HT-29 (cell line): ENCODE results near the gene GATA5. TPM values are rescaled to one million over a fixed set of nuclear protein-coding genes. Genes with fewer than 3 reads are reported as not detected.
"Not testable (repeated sequence)": the region's sequence is repeated elsewhere in the genome, so short reads cannot be mapped to it uniquely, and the experiment has no call there.

ENCODE experiments used
- DNase-seq: peaks from one replicate; pipeline ENCODE4 v3.0.0-alpha.2; 2015; ENCODE audit warnings: low spot score
- total RNA-seq: library from RNA; depleted of rRNA; stranded (reverse); fragments of >200 nt; shearing (Covaris generic); gene quantifications from 2 replicates; pipeline ENCODE4 v1.2.3, GENCODE V29; 2014

GATA5 gene
- total RNA-seq, 1 experiment from 2014 or later: 0.05 TPM

DNA sequence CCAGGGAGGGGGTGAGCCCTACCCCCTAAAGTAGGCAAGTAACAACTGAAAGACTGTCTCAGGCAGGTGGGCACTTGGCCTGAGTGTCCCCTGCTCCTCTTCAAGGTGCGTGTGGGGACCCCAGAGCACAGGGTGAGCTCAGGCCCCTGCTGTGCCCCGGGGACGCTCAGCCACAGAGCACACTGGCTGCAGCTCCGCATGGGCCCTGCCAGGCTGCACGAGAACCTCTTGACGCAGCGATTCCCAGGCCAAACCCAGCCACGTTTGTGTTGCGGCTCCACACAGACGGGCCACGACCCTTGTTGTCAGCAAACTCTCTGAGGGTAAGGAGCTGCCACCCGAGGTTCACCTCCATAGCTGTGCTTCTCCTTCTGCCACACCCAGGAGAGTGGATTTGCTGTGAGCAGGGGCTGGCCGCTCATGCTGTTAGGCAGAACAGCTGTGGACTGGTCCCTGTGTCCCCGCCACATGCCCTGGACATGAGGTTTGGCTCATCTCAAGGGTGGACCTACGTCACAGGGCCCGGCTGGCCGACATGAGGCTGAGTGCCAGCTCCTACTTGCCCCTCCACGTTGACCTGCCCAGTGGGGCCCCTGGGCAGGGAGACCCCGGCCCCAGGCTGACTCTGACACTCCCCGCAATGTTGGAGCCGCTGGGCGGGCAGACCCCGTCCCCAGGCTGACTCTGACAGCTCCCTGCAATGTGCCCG, 29.7 kb upstream of the GATA5 start:
- no peak for DNase-seq

GRCh38 chr20:62504323-62504722, 28.5 kb upstream of the GATA5 start:
- no peak for DNase-seq

- DNase-seq: no peak
These were observed 27.8 kb upstream of the GATA5 start for GRCh38 chr20:62503401-62504178.

DNA sequence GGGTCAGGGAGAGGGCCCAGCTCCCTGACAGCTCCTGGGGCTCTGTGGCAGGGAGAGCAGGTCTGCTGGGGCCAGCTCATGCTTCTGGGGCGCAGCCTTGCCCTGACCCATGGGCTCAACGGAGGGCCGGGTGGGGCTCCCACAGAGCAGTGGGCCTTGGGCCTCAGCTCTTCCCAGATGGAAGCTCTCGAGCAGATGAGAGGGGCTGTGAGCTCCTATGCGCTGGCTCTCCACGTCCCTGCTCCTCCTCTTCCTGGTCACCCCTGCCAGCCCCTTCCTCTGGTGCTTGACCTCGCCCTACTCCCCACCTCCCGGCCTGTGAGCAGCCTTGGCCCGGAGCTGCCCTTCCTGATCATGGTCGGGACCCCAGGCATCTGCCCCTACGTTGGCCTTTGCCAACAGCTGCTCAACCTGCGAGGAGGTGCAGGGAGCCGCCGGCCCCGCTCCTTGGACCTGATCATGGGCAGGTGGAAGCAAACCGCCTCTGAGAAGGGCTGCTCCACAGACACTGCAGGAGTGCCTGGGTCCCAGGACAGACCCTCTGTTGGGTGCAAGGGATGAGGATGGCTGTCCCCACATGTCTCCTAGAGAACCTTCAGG, 26.8 kb upstream of the GATA5 start:
- DNase-seq: no peak

DNA sequence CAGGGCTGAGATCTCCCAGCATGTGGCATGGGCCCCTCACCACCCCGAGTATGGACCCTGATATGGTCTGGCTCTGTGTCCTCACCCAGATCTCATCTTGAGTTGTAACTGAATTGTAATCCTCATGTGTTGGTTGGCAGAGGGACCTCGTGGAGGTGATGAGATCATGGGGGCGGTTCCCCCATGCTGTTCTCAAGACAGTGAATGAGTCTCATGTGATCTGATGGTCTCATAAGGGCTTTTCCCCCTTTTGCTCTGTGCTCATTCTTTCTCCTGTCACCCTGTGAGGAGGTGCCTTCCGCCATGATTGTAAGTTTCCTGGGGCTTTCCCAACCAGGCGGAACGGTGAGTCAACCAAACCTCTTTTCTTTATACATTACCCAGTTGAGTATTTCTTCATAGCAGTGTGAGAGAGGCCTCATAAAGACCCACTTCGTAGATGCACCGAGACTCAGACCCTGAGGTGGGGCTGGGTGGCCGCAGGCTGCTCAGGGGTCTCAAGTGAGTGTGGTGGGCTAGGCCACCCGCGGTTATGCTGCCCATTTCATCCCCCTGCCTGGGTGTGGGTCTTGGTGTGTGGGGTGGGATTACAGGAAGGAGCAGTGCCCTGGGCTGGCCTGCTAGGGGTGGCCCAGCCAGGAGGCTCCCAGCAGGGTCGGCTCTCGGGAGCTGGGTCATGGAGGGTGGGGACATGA, 26.2 kb upstream of the GATA5 start:
- DNase-seq: no peak

- peak; percentile 82 for DNase-seq
These were observed 24.6 kb upstream of the GATA5 start for GRCh38 chr20:62500237-62500864.

DNA sequence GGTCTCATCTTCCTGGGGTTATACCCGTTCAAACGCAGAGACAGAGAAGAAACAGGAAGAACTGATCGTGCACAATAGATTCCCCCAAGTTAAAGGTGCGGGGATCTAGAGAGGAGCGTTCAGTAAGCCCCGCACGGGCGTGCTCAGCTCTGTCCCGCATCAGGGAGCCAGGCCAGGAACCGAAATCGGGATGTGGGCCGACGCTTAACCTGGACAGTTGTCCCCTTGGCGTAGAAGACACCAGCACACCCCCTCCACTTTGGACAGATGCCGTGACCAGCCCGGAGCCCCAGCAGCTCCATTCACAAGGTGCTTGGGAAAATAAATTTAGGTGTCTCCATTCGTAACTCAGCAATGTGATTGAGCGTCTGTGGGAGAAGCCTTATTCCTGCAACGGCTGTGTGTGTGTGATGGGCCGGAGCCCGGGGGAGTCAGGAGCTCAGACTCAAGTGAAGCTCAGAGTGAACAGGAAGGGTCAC, 24.0 kb upstream of the GATA5 start:
- DNase-seq: peak; percentile 10

- DNase-seq: peak; percentile 0
These were observed 23.1 kb upstream of the GATA5 start for GRCh38 chr20:62498874-62499273.

DNA sequence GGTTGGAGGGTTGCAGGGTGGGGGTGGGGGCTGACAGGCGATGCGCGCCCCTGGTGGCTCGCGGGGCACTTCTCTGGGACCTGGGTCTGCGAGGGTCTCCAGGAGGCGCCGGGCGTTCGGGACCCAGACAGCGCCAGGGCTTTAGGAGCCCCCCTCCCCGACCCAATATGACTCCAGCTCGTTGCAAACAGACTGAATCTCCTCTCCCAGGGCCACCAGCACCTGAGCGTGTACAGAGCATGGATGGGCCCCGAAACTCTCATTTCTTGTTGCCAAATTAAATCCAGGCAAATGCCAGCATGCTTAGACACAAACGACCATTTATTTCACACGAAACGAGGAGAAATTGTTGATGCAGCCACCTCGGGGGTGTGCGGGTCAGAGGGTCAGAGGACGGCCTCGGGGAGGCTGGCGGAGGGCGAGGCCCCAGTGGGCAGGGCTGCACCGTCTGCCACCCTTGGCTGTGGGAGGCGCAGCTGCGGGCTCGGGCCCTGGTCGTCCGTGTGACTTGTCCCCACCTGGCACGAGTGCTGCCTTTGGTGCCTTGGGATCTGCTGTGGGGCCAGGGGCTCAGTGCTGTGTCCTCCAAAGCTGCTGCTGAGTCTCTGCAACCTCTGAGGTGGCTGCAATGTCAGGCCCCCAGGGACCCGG, 20.9 kb upstream of the GATA5 start:
- DNase-seq: peak; percentile 52

GRCh38 chr20:62495749-62496567, 20.2 kb upstream of the GATA5 start:
- peak; percentile 2 for DNase-seq

DNA sequence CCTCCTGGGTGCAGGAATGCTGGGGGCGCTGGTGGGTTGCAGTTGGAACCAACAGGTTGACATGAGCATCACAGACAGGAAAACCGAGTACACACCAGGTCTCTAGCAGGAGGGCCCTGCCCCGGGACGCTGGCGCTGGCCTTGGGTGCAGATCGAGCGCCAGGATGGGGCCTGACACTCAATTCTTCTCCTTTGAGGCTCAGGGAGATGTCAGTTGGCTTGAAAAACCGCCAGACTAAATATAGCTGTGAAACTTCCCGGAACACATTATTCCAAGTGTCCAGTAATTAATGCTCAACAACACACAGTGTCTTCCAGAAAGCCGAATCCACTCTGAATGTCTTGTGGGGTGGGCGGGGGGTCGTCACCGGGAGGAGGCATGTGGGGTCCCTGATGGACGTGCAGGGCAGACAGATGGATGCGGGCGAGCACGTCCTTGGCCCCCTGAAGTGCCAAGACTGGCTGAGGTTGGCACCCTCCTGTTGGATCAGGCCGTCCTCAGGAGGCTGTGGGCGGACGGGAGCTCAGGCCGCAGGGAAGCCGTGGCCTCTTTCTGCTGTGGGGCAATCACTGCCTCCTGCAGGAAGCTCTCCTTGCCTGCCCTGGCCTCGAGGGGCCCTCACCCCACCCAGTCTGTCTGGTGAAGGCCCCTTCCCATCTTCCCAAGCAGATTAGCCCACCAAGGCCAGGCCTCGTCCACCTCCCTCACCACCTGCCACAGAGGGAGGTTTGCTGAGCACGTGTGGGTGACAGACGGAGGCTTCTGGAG, 19.4 kb upstream of the GATA5 start:
- DNase-seq: peak; percentile 0

GRCh38 chr20:62494537-62494936, 18.7 kb upstream of the GATA5 start:
- no peak for DNase-seq

GRCh38 chr20:62493886-62494285, 18.1 kb upstream of the GATA5 start:
- no peak for DNase-seq

DNA sequence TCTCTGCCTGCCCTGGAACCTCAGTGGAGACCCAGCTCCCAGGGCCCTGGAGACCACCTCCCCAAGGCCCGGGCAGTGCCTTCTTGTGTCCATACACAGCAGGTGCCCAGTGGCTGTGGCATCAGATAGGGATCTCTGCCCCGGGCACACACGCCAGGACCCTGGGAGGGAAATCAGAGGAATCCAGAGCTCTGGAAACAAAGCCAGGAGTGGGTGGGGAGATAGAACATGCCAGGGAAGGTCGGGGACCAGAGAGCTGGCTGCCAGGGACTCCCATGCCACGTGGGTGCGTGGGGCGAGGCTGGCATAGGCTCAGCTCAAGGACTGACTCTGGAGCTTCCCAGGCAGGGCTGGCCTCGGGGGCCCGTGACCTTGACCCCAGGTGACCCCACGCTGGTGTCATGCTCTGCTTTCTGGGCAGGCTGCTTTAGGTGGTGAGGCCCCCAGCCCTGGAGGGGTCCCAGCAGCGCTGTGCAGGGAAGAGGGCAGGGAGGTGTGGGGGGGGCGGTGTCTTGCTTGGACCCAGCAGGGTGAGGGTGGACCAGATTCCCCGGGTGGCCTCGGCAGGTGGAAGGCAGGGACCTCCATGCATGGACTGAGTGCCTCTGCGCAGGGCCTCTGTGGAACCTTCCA, 17.6 kb upstream of the GATA5 start:
- DNase-seq: no peak

DNA sequence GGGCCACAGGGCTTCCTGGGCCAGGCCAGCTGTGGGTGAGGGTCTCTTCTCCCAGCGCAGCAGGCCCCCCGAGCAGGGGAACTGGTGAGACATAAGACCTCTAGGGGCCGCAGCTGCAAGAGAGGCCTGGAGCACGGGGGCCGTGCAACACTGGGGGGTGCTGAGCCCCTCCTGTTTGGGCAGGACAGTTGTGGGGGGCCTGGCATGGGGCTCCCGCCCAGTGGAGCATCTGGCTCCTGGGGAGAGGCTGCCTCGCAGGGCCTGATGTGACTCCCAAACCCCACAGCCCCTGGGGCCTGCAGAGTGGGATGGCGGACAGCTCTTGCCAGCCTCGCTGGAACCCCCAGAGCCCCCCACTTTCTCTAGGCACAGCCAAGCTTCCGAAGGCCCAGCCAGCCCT, 16.9 kb upstream of the GATA5 start:
- no peak for DNase-seq

DNA sequence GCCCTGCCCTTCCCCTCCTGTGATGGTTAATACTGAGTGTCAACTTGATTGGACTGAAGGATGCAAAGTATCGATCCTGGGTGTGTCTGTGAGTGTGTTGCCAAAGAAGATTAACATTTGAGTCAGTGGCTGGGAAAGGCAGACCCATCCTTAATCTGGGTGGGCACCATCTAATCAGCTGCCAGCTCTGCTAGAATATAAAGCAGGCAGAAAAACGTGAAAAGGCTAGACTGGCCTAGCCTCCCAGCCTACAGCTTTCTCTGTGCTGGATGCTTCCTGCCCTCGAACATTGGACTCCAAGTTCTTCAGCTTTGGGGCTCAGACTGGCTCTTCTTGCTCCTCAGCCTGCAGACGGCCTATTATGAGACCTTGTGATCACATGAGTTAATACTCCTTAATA, 15.0 kb upstream of the GATA5 start:
- DNase-seq: not testable (repeated sequence)

DNA sequence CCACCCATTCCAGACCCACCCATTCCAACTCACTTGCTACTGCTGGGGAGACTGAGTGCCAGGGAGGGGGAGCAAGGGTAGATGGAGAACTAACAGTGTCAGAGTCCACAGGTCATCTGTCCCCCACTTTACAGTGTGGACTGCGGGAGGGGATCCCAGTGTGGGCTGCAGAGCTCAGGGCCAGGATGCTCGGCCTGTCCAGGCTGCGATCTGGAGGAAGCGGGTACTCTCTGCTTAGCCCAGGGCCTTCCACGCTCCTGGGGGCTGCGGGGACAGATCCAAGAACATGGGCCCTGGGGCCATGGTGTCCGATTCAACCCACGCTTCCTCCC, 14.1 kb upstream of the GATA5 start:
- DNase-seq: no peak

GRCh38 chr20:62489186-62489931, 13.6 kb upstream of the GATA5 start:
- DNase-seq: peak; percentile 66
